Panc1 (cell line): ENCODE results near the gene DTNB. TPM values are rescaled to one million over a fixed set of nuclear protein-coding genes. Genes with fewer than 3 reads are reported as not detected.

ENCODE experiments used
- ATAC-seq: fragments of 200-7000 bp; cut with Tn5 transposase; 2 replicates; pipeline ENCODE4 v1.9.1; 2020; ENCODE audit warnings: mild to moderate bottlenecking, moderate library complexity
- BruUV-seq: library from RNA; stranded (reverse); fragments of 400-500 nt; replicated peaks from 2 replicates; lab custom pipeline; 2021; lab: Mats Ljungman, UMichigan
- CTCF ChIA-PET: fragments of 300-600 bp; sonication (Branson Sonifier 250); formaldehyde crosslinking; loops from one replicate; lab custom pipeline; 2022; ENCODE audit warnings: antibody characterized with exemption; lab: Charles Lee
- POLR2A ChIA-PET: fragments of 300-600 bp; sonication (Branson Sonifier 250); formaldehyde crosslinking; loops from one replicate; lab custom pipeline; 2022; ENCODE audit warnings: antibody characterized with exemption; lab: Charles Lee
- DNase-seq: peaks from one replicate; pipeline ENCODE4 v3.0.0-alpha.2; 2010; ENCODE audit warnings: low read depth, low spot score
- H3K27ac ChIP-seq: 2 replicates; pipeline ENCODE4 v1.5.1; 2011; ENCODE audit warnings: mild to moderate bottlenecking, low read length, inconsistent platforms
- H3K27me3 ChIP-seq: fragments of 200-500 bp; sonication (Bioruptor generic); 2 replicates; pipeline ENCODE4 v1.6.0; 2014; ENCODE audit warnings: low read length, inconsistent platforms; ENCODE audit not compliant: control insufficient read depth, insufficient read depth
- H3K36me3 ChIP-seq: fragments of 200-500 bp; sonication (Bioruptor generic); 2 replicates; pipeline ENCODE4 v1.5.1; 2014; ENCODE audit warnings: inconsistent platforms, mild to moderate bottlenecking, low read length, moderate library complexity; ENCODE audit not compliant: control insufficient read depth, insufficient read depth
- H3K4me1 ChIP-seq: 2 replicates; pipeline ENCODE4 v1.5.1; 2011; ENCODE audit warnings: inconsistent platforms, mild to moderate bottlenecking, low read length, moderate library complexity; ENCODE audit not compliant: control insufficient read depth, insufficient read depth
- H3K4me3 ChIP-seq, 2 experiments: 2 replicates each; pipeline ENCODE4 v1.5.1; 2011 to 2012; ENCODE audit warnings: low read depth in 2 of 2, low read length in 2 of 2, mild to moderate bottlenecking in 2 of 2, inconsistent platforms in 1 of 2, moderate library complexity in 1 of 2
- H3K9me3 ChIP-seq: fragments of 200-500 bp; sonication (Bioruptor generic); 2 replicates; pipeline ENCODE4 v1.5.1; 2014; ENCODE audit warnings: low read depth, mild to moderate bottlenecking, inconsistent platforms, low read length, moderate library complexity; ENCODE audit not compliant: control insufficient read depth, insufficient read depth
- CTCF ChIP-seq: fragments of 450-650 bp; IDR thresholded peaks from 2 replicates; pipeline ENCODE4 v1.5.1; 2017; ENCODE audit warnings: mild to moderate bottlenecking
- POLR2AphosphoS5 ChIP-seq: IDR thresholded peaks from 2 replicates; pipeline ENCODE4 v1.6.1; 2012; ENCODE audit warnings: mild to moderate bottlenecking, low read depth, low read length, moderate library complexity
- REST ChIP-seq, 2 experiments: IDR thresholded peaks; 2 replicates each; pipeline ENCODE4 v1.6.1; 2011 to 2012; ENCODE audit warnings: low read depth in 2 of 2, control low read depth in 1 of 2, low read length in 1 of 2, mild to moderate bottlenecking in 1 of 2, moderate library complexity in 1 of 2; ENCODE audit not compliant: insufficient read depth in 1 of 2
- SIN3A ChIP-seq: IDR thresholded peaks from 2 replicates; pipeline ENCODE4 v1.6.1; 2012; ENCODE audit warnings: low read depth, mild to moderate bottlenecking, low read length, moderate library complexity, borderline replicate concordance; ENCODE audit not compliant: insufficient read depth
- TCF7L2 ChIP-seq: IDR thresholded peaks from 2 replicates; pipeline ENCODE4 v1.6.1; 2011; ENCODE audit warnings: mild to moderate bottlenecking, low read depth, low read length, inconsistent platforms
- in situ Hi-C: cut with HindIII; loops from 2 replicates; pipeline ENCODE4 v1.10.0; 2016; ENCODE audit warnings: low sequenced_read_pairs, low pct_unique_long_range_greater_than_20kb
- intact Hi-C: fragments of 100-400 bp; cut with micrococcal nuclease; formaldehyde crosslinking; loops from one replicate; pipeline ENCODE4 v1.10.0; 2022; ENCODE audit not compliant: unreplicated experiment
- total RNA-seq: library from RNA; stranded (reverse); gene quantifications from one replicate; pipeline ENCODE4 v1.2.1, GENCODE V29; 2021; ENCODE audit not compliant: unreplicated experiment

DTNB gene
- total RNA-seq, 1 experiment from 2014 or later = 37.8 TPM

GRCh38 chr2:25710750-25711149, 37.4 kb upstream of the DTNB start:
- no peak overlapping the region for H3K4me3 ChIP-seq
- intact Hi-C loops = no loop called here
- ChIA-PET POLR2A (no interaction called here), CTCF (no interaction called here)
- H3K27ac ChIP-seq = no peak overlapping the region
- H3K4me1 ChIP-seq = no peaks in the 10 kb centered on the region
- no peaks in the 10 kb centered on the region for H3K9me3 ChIP-seq
- in situ Hi-C loops = no loop called here
- no peak for ATAC-seq
- H3K36me3 ChIP-seq = no peaks in the 10 kb centered on the region
- no peak for DNase-seq
- no TSS peak for BruUV-seq
- H3K27me3 ChIP-seq = no peaks in the 10 kb centered on the region
- TF ChIP-seq SIN3A = no peak
- TF ChIP-seq TCF7L2 = no peak
- TF ChIP-seq POLR2AphosphoS5 = no peak
- no peak for TF ChIP-seq REST (IDR thresholded peaks at IDR 0.05; ENCODE audit: insufficient read depth in 1 of 2, low read depth in 2 of 2, low read length in 1 of 2)
- no peak for TF ChIP-seq CTCF

- DNase-seq (no peak), ATAC-seq (no peak)
- H3K4me1 ChIP-seq = no peaks in the 10 kb centered on the region
- ChIA-PET CTCF (interaction anchor here (0.7 kb wide), 1 partner anchor 1606 kb away, joined by 3 read pairs; no protein-coding TSS in a partner anchor), POLR2A (no interaction called here)
- no TSS peak for BruUV-seq
- no peak overlapping the region for H3K27ac ChIP-seq
- H3K36me3 ChIP-seq = no peaks in the 10 kb centered on the region
- in situ Hi-C loops (no loop called here), intact Hi-C loops (no loop called here)
- H3K4me3 ChIP-seq = no peak overlapping the region
- TF ChIP-seq REST (IDR thresholded peaks at IDR 0.05; ENCODE audit: insufficient read depth in 1 of 2, low read depth in 2 of 2, low read length in 1 of 2) (no peak), CTCF (no peak), POLR2AphosphoS5 (no peak), TCF7L2 (no peak), SIN3A (no peak)
- H3K27me3 ChIP-seq = no peaks in the 10 kb centered on the region
- no peaks in the 10 kb centered on the region for H3K9me3 ChIP-seq
Observed at GRCh38 chr2:25709349-25709748, 36.0 kb upstream of the DTNB start.
